ENCODE results near the gene NENF. TPM values are rescaled to one million over a fixed set of nuclear protein-coding genes. Genes with fewer than 3 reads are reported as not detected.
"Not testable (repeated sequence)": the region's sequence is repeated elsewhere in the genome, so short reads cannot be mapped to it uniquely, and the experiment has no call there.

NENF gene
- total RNA-seq, result 41.6 and 42.5 TPM in 2 replicates

DNA sequence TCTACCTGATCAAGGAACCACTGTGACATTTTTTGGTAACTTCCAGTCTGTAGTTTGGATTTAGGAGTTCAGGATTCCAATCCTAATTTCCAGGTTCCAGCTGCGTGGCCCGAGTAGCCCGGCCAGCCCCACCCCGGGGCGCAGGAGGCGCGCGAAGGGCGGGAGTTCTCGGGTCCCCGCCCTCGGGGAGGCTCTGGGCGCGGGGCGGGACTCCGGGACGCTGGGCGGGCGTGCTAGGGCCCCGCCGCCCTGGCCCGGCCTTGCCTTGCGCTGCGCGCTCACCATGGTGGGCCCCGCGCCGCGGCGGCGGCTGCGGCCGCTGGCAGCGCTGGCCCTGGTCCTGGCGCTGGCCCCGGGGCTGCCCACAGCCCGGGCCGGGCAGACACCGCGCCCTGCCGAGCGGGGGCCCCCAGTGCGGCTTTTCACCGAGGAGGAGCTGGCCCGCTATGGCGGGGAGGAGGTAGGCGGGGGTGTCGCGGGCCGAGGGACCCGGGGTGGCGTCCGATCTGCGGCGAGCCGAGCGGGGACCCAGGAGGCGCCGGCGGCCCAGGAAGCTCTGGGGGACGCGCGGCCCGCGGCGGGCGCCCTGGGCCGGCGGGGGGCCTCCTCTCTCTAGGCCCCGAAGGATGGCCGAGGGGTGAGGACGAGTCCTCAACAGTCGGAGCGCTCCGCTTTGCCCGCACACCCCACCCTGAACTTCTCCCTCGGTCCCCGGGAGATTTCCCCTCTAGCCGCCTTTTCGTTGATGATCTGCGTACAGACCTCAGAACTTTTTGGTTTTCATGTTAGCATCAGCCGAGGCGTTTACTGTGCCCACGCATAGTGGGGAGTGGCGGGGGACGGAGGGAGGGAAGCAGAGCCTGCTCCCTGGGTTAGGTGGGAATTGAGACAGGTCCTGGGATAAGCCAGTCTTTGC, at the start of gene NENF:
NENF (plus strand) TSS at position 260 of the 916 bp plus-strand sequence; CDS start at position 284, 24 bp downstream.
- Mint-ChIP-seq H3K27ac (peak within 1 kb of the TSS; percentile 24), H3K36me3 (ENCODE audit: low read depth) (no peaks in the 10 kb centered on the region), H3K4me1 (ENCODE audit: low read depth) (peaks cover 27% of the 10 kb centered on the region), H3K27me3 (ENCODE audit: low read depth) (peaks cover 3% of the 10 kb centered on the region), H3K9me3 (no peaks in the 10 kb centered on the region), H3K4me3 (ENCODE audit: low read depth) (peak within 1 kb of the TSS; percentile 76)
- DNase-seq (ENCODE audit: low spot score), result peak; percentile 73
- intact Hi-C loops (cut with micrococcal nuclease), result loop anchor here (1.0 to 2.0 kb wide), 2 partner anchors 18 to 1172 kb away; no protein-coding TSS in a partner anchor

DNA sequence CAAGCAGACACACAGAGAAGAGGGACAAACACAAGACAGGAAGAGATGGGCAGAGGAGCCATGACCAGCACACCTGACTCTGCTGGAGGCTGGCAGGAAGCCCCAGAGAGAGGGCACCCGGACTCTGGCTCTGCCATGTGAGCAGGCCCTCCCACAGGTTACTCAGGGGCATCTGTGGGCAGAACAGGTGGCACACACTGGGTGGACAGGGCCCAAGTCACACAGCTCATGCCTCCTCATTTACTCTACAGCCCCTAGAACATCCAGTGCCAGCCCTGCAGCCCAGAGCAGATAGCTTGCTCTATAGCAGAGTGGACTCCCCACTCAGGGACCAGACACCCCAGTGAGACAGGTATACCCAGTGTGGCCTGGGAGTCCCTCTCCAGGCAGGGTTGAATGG, 46.7 kb upstream of the NENF start:
- Mint-ChIP-seq H3K27ac (no peak overlapping the region), H3K36me3 (ENCODE audit: low read depth) (peaks cover 65% of the 10 kb centered on the region)
- intact Hi-C loops (cut with micrococcal nuclease), result no loop called here

DNA sequence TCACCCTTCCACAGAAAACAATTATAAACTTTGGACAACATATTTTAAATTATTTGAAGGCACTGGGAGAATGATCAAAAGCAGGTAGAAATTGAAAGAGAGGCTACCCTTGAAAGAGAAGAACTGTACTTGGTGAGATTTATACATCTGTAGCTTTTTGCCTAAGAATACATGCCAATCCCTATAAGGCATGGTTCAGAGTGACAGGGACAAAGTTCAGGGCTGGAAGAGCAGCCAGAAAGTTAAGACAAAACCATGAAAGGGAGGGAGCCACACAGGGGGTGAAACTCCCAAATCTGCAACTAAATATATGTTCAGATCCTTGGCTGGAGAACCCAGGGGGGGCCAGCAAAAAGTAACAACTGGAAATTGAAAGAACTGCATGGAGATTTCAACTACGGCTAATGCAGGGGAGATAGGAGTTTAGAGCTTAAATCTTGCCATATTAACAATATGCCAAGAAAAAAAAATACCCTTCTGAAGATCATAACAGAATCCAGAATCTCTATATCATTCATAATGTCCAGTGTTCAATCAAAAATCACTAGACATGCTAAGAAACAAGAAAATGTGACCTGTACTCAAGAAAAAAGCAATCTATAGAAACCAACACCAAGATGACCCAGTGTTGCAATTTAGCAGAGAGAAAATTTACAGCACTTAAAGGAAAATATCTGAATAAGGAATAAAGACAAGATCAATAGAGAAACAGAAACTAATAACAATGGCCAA, 43.6 kb upstream of the NENF start:
- H3K4me1 Mint-ChIP-seq (ENCODE audit: low read depth), result no peaks in the 10 kb centered on the region
- H3K27me3 Mint-ChIP-seq (ENCODE audit: low read depth), result no peaks in the 10 kb centered on the region
- H3K27ac Mint-ChIP-seq, result no peak overlapping the region
- peaks cover 12% of the 10 kb centered on the region for H3K9me3 Mint-ChIP-seq
- intact Hi-C loops (cut with micrococcal nuclease), result no loop called here
- H3K36me3 Mint-ChIP-seq (ENCODE audit: low read depth), result peaks cover 83% of the 10 kb centered on the region
- no peak overlapping the region for H3K4me3 Mint-ChIP-seq (ENCODE audit: low read depth)
- no peak for DNase-seq (ENCODE audit: low spot score)

More for the DNA sequence above, 46.7 kb upstream of the NENF start:
- Mint-ChIP-seq H3K4me3 (ENCODE audit: low read depth) (no peak overlapping the region), H3K4me1 (ENCODE audit: low read depth) (no peaks in the 10 kb centered on the region), H3K9me3 (peaks cover 8% of the 10 kb centered on the region), H3K27me3 (ENCODE audit: low read depth) (no peaks in the 10 kb centered on the region)
- DNase-seq (ENCODE audit: low spot score), result no peak

DNA sequence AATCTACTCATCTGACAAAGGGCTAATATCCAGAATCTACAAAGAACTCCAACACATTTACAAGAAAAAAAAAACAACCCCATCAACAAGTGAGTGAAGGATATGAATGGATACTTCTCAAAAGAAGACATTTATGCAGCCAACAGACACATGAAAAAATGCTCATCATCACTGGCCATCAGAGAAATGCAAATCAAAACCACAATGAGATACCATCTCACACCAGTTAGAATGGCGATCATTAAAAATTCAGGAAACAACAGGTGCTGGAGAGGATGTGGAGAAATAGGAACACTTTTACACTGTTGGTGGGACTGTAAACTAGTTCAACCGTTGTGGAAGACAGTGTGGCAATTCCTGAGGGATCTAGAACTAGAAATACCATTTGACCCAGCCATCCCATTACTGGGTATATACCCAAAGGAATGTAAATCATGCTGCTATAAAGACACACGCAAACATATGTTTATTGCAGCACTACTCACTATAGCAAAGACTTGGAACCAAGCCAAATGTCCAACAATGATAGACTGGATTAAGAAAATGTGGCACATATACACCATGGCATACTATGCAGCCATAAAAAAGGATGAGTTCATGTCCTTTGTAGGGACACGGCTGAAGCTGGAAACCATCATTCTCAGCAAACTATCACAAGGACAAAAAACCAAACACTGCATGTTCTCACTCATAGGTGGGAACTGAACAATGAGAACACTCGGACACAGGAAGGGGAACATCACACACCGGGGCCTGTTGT, 36.9 kb upstream of the NENF start:
- H3K27me3 Mint-ChIP-seq (ENCODE audit: low read depth); DNase-seq (ENCODE audit: low spot score); H3K4me3 Mint-ChIP-seq (ENCODE audit: low read depth); H3K4me1 Mint-ChIP-seq (ENCODE audit: low read depth); H3K27ac Mint-ChIP-seq; intact Hi-C loops (cut with micrococcal nuclease): not testable (repeated sequence)
- peaks cover 77% of the 10 kb centered on the region for H3K36me3 Mint-ChIP-seq (ENCODE audit: low read depth)
- peaks cover 25% of the 10 kb centered on the region for H3K9me3 Mint-ChIP-seq

DNA sequence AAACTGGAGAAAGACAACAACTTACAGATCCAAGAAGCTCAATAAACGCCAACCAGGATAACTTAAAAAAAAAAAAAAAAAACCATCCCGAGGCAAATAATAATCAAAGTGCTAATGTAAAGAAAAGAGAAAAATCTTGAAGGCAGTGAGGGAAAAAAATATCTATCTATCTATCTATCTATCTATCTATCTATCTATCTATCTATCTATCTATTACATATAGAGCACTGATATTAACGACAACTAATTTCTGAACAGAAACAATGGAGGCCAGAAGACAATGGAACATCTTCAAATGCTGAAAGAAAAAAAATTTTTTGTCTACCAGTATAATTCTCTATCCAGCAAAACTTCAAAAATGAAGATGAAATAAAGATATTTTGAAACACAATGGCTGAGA, 36.1 kb upstream of the NENF start:
- Mint-ChIP-seq H3K4me1 (ENCODE audit: low read depth) (no peaks in the 10 kb centered on the region), H3K27ac (no peak overlapping the region), H3K36me3 (ENCODE audit: low read depth) (peaks cover 69% of the 10 kb centered on the region), H3K27me3 (ENCODE audit: low read depth) (no peaks in the 10 kb centered on the region), H3K9me3 (peaks cover 25% of the 10 kb centered on the region), H3K4me3 (ENCODE audit: low read depth) (no peak overlapping the region)
- intact Hi-C loops (cut with micrococcal nuclease), result no loop called here
- DNase-seq (ENCODE audit: low spot score), result no peak

GRCh38 chr1:212397171-212397570, 35.5 kb upstream of the NENF start:
- H3K27me3 Mint-ChIP-seq (ENCODE audit: low read depth), result no peaks in the 10 kb centered on the region
- intact Hi-C loops (cut with micrococcal nuclease), result no loop called here
- H3K9me3 Mint-ChIP-seq, result peaks cover 25% of the 10 kb centered on the region
- no peak for DNase-seq (ENCODE audit: low spot score)
- no peak overlapping the region for H3K4me3 Mint-ChIP-seq (ENCODE audit: low read depth)
- H3K27ac Mint-ChIP-seq, result no peak overlapping the region
- peaks cover 69% of the 10 kb centered on the region for H3K36me3 Mint-ChIP-seq (ENCODE audit: low read depth)
- peaks cover under 1% of the 10 kb centered on the region for H3K4me1 Mint-ChIP-seq (ENCODE audit: low read depth)

- DNase-seq (ENCODE audit: low spot score), result no peak
- no peak overlapping the region for H3K27ac Mint-ChIP-seq
- no peak overlapping the region for H3K4me3 Mint-ChIP-seq (ENCODE audit: low read depth)
- H3K36me3 Mint-ChIP-seq (ENCODE audit: low read depth), result peaks cover 74% of the 10 kb centered on the region
- H3K4me1 Mint-ChIP-seq (ENCODE audit: low read depth), result peaks cover 10% of the 10 kb centered on the region
- H3K9me3 Mint-ChIP-seq, result peaks cover 14% of the 10 kb centered on the region
- no peaks in the 10 kb centered on the region for H3K27me3 Mint-ChIP-seq (ENCODE audit: low read depth)
- intact Hi-C loops (cut with micrococcal nuclease), result no loop called here
Observed at GRCh38 chr1:212401042-212401441, 31.7 kb upstream of the NENF start.

GRCh38 chr1:212401838-212402582, 30.7 kb upstream of the NENF start:
- intact Hi-C loops (cut with micrococcal nuclease), result no loop called here
- peaks cover 6% of the 10 kb centered on the region for H3K9me3 Mint-ChIP-seq
- peaks cover 74% of the 10 kb centered on the region for H3K36me3 Mint-ChIP-seq (ENCODE audit: low read depth)
- no peaks in the 10 kb centered on the region for H3K27me3 Mint-ChIP-seq (ENCODE audit: low read depth)
- no peak overlapping the region for H3K4me3 Mint-ChIP-seq (ENCODE audit: low read depth)
- H3K4me1 Mint-ChIP-seq (ENCODE audit: low read depth), result peaks cover 10% of the 10 kb centered on the region
- DNase-seq (ENCODE audit: low spot score), result no peak
- H3K27ac Mint-ChIP-seq, result peak overlapping the region; percentile 12

DNA sequence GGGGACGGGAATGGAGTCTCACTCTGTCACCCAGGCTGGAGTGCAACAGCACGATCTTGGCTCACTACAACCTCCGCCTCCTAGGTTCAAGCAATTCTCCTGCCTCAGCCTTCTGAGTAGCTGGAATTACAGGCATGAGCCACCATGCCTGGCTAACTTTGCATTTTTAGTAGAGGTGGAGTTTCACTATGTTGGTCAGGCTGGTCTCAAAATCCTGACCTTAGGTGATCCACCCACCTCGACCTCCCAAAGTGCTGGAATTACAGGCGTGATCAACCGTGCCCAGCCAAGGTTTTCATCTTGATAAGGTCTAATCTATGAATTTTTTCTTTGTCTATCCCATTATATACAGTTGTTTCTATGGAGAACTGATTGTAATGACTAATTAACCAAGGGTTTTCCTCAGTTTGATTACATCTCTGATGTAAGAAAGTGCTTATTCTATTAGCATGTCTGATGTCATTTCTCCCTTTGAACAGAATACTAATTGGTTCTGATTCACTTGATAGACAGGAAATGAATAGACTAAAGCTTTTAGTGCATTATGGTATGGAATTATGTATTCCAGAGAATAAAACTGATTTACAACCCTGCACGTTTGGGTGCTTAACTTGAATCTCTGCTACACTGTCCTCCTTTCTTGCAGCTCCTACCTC, 29.9 kb upstream of the NENF start:
- intact Hi-C loops (cut with micrococcal nuclease), result no loop called here
- Mint-ChIP-seq H3K27me3 (ENCODE audit: low read depth) (no peaks in the 10 kb centered on the region), H3K4me1 (ENCODE audit: low read depth) (peaks cover 10% of the 10 kb centered on the region), H3K36me3 (ENCODE audit: low read depth) (peaks cover 71% of the 10 kb centered on the region), H3K9me3 (no peaks in the 10 kb centered on the region), H3K27ac (peak overlapping the region; percentile 12), H3K4me3 (ENCODE audit: low read depth) (no peak overlapping the region)
- DNase-seq (ENCODE audit: low spot score), result no peak

- intact Hi-C loops (cut with micrococcal nuclease), result no loop called here
- Mint-ChIP-seq H3K4me1 (ENCODE audit: low read depth) (peaks cover 22% of the 10 kb centered on the region), H3K27me3 (ENCODE audit: low read depth) (no peaks in the 10 kb centered on the region), H3K27ac (no peak overlapping the region), H3K4me3 (ENCODE audit: low read depth) (no peak overlapping the region), H3K36me3 (ENCODE audit: low read depth) (peaks cover 65% of the 10 kb centered on the region), H3K9me3 (no peaks in the 10 kb centered on the region)
- DNase-seq (ENCODE audit: low spot score), result no peak
Observed at GRCh38 chr1:212410231-212410820, 22.4 kb upstream of the NENF start.

- Mint-ChIP-seq H3K4me3 (ENCODE audit: low read depth) (peak overlapping the region; percentile 100), H3K27me3 (ENCODE audit: low read depth) (no peaks in the 10 kb centered on the region), H3K9me3 (no peaks in the 10 kb centered on the region), H3K4me1 (ENCODE audit: low read depth) (peaks cover 22% of the 10 kb centered on the region), H3K27ac (no peak overlapping the region), H3K36me3 (ENCODE audit: low read depth) (peaks cover 48% of the 10 kb centered on the region)
- intact Hi-C loops (cut with micrococcal nuclease), result no loop called here
- no peak for DNase-seq (ENCODE audit: low spot score)
Observed at GRCh38 chr1:212412374-212412773, 20.3 kb upstream of the NENF start.

Data from activated T-helper 2 cell treated with anti-CD3 and anti-CD28 coated beads, Interferon-gamma antibody, Interleukin-2, Interleukin-4, amounts not matched to agents 10 μg/mL and 5 μg/mL and 100 μg/mL, durations not matched to agents 14 hours and 24 hours and 36 hours (primary cell).